ENCODE data around the gene CFAP299. TPM values are rescaled to one million over a fixed set of nuclear protein-coding genes. Genes with fewer than 3 reads are reported as not detected.
A peak's percentile ranks its signal among the peaks of the same experiment; 100 is the strongest.
"Not testable (repeated sequence)": the region's sequence is repeated elsewhere in the genome, so short reads cannot be mapped to it uniquely, and the experiment has no call there.

CFAP299 gene
- total RNA-seq, 1 donor = 12.7 TPM

GRCh38 chr4:80726471-80726870 lies 390.9 kb downstream of the CFAP299 start:
- no peak for DNase-seq (ENCODE audit: low read depth)
- TF ChIP-seq CTCF (IDR thresholded peaks at IDR 0.05; ENCODE audit: insufficient read depth, low read length) = no peak
- H3K4me3 ChIP-seq (ENCODE audit: low read depth, low read length) = no peak overlapping the region

- H3K4me3 ChIP-seq (ENCODE audit: low read depth, low read length) = no peak overlapping the region
- no peak for TF ChIP-seq CTCF (IDR thresholded peaks at IDR 0.05; ENCODE audit: insufficient read depth, low read length)
- no peak for DNase-seq (ENCODE audit: low read depth)
These were observed 394.6 kb downstream of the CFAP299 start for GRCh38 chr4:80730158-80730557.

- TF ChIP-seq CTCF (IDR thresholded peaks at IDR 0.05; ENCODE audit: insufficient read depth, low read length) = no peak
- DNase-seq (ENCODE audit: low read depth) = no peak
- no peak overlapping the region for H3K4me3 ChIP-seq (ENCODE audit: low read depth, low read length)
These were observed 395.9 kb downstream of the CFAP299 start for GRCh38 chr4:80731436-80731835.

GRCh38 chr4:80732010-80732409 lies 396.5 kb downstream of the CFAP299 start:
- no peak for TF ChIP-seq CTCF (IDR thresholded peaks at IDR 0.05; ENCODE audit: insufficient read depth, low read length)
- peak; percentile 27 for DNase-seq (ENCODE audit: low read depth)
- no peak overlapping the region for H3K4me3 ChIP-seq (ENCODE audit: low read depth, low read length)

GRCh38 chr4:80740375-80740774 lies 404.8 kb downstream of the CFAP299 start:
- TF ChIP-seq CTCF (IDR thresholded peaks at IDR 0.05; ENCODE audit: insufficient read depth, low read length) = no peak
- H3K4me3 ChIP-seq (ENCODE audit: low read depth, low read length) = no peak overlapping the region
- no peak for DNase-seq (ENCODE audit: low read depth)

GRCh38 chr4:80749558-80749957 lies 414.0 kb downstream of the CFAP299 start:
- not testable (repeated sequence) for DNase-seq (ENCODE audit: low read depth); H3K4me3 ChIP-seq (ENCODE audit: low read depth, low read length)

GRCh38 chr4:80751200-80751599 lies 415.7 kb downstream of the CFAP299 start:
- H3K4me3 ChIP-seq (ENCODE audit: low read depth, low read length) = no peak overlapping the region
- TF ChIP-seq CTCF (IDR thresholded peaks at IDR 0.05; ENCODE audit: insufficient read depth, low read length) = no peak
- DNase-seq (ENCODE audit: low read depth) = no peak
